H1 (cell line): Measurements from ENCODE around the gene DRC1.

Experiments used
- BRCA1 ChIP-seq: IDR thresholded peaks from 2 replicates; pipeline ENCODE4 v1.6.1; 2012; ENCODE audit warnings: low read depth, low read length, improper control_type of control experiment
- RXRA ChIP-seq: IDR thresholded peaks from 2 replicates; pipeline ENCODE4 v1.6.1; 2011; ENCODE audit warnings: low read depth, mild to moderate bottlenecking, low read length, moderate library complexity; ENCODE audit not compliant: insufficient read depth
- TF ChIP-seq, protein P1 (sequence below), 3 experiments: IDR thresholded peaks; 1 replicate in 2 of 3; 2 replicates in 1 of 3; pipeline versions ENCODE4 v1.5.1 to v1.6.1; 2011; ENCODE audit warnings: low read length in 3 of 3, mild to moderate bottlenecking in 3 of 3, inconsistent platforms in 2 of 3, low read depth in 1 of 3, moderate library complexity in 1 of 3; ENCODE audit not compliant: insufficient read depth in 1 of 3; ENCODE audit errors: control extremely low read depth in 1 of 3
- TF ChIP-seq, protein P2 (sequence below): IDR thresholded peaks from 2 replicates; pipeline ENCODE4 v1.6.1; 2012; ENCODE audit warnings: low read length, inconsistent platforms
- TF ChIP-seq, protein P3 (sequence below): IDR thresholded peaks from 2 replicates; pipeline ENCODE4 v1.6.1; 2011; ENCODE audit warnings: low read length, improper control_type of control experiment

DNA sequence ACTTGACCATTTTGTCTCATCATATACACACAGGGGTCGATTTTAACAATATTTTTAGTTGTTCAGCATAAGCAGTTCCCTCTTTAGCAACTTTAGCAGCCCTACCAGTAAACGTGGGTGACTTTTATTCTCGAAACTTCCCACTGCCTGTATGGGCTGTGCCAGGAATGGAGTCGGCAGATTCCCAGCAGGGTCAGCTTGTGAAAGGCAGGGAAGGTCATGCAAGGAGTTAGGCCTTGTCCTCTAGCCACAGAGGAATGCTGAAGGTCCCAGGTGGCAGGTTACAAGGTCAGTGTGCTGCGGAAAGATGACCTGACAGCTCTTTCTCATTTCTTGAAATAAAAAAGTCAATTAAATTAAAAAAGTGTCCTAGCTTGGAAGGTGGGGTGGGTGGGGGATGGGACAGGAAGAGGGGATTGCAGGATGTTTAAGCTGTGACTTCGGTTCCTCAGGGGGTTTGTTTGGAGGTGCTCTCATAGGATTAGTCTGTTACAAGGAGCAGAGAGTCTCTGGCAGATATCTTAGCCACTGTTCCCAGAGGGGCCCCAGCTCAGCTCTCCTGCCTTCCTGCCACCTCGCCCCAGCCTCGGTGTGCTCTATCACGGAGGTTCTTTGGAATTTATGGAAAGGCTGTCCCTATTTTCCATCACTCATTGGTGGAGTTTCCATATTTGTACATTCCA, 21.4 kb downstream of the DRC1 start:
- TF ChIP-seq, protein P1, sequence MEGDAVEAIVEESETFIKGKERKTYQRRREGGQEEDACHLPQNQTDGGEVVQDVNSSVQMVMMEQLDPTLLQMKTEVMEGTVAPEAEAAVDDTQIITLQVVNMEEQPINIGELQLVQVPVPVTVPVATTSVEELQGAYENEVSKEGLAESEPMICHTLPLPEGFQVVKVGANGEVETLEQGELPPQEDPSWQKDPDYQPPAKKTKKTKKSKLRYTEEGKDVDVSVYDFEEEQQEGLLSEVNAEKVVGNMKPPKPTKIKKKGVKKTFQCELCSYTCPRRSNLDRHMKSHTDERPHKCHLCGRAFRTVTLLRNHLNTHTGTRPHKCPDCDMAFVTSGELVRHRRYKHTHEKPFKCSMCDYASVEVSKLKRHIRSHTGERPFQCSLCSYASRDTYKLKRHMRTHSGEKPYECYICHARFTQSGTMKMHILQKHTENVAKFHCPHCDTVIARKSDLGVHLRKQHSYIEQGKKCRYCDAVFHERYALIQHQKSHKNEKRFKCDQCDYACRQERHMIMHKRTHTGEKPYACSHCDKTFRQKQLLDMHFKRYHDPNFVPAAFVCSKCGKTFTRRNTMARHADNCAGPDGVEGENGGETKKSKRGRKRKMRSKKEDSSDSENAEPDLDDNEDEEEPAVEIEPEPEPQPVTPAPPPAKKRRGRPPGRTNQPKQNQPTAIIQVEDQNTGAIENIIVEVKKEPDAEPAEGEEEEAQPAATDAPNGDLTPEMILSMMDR (IDR thresholded peaks at IDR 0.05; ENCODE audit: control extremely low read depth in 1 of 3, insufficient read depth in 1 of 3, low read depth in 1 of 3, low read length in 3 of 3): no peak
- TF ChIP-seq, protein P2, sequence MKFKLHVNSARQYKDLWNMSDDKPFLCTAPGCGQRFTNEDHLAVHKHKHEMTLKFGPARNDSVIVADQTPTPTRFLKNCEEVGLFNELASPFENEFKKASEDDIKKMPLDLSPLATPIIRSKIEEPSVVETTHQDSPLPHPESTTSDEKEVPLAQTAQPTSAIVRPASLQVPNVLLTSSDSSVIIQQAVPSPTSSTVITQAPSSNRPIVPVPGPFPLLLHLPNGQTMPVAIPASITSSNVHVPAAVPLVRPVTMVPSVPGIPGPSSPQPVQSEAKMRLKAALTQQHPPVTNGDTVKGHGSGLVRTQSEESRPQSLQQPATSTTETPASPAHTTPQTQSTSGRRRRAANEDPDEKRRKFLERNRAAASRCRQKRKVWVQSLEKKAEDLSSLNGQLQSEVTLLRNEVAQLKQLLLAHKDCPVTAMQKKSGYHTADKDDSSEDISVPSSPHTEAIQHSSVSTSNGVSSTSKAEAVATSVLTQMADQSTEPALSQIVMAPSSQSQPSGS: no peak
- no peak for TF ChIP-seq RXRA
- TF ChIP-seq BRCA1: no peak
- TF ChIP-seq, protein P3, sequence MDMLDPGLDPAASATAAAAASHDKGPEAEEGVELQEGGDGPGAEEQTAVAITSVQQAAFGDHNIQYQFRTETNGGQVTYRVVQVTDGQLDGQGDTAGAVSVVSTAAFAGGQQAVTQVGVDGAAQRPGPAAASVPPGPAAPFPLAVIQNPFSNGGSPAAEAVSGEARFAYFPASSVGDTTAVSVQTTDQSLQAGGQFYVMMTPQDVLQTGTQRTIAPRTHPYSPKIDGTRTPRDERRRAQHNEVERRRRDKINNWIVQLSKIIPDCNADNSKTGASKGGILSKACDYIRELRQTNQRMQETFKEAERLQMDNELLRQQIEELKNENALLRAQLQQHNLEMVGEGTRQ: no peak
